CD14-positive monocyte (primary cell): Measurements from ENCODE around the gene HAO2. TPM values are rescaled to one million over a fixed set of nuclear protein-coding genes. Genes with fewer than 3 reads are reported as not detected.

Source experiments
- DNase-seq, 3 donors: peaks; one replicate each; pipeline ENCODE4 v3.0.0-alpha.2; 2011 to 2022
- H2AFZ ChIP-seq: 2 replicates; pipeline ENCODE4 v1.6.0; 2012; ENCODE audit warnings: mild to moderate bottlenecking, low read depth, low read length, inconsistent platforms; ENCODE audit not compliant: insufficient read depth, poor library complexity, severe bottlenecking
- H3K27ac ChIP-seq, 2 donors: 1 replicate in 1 of 2; 2 replicates in 1 of 2; pipeline ENCODE4 v1.5.1; 2012 to 2013; ENCODE audit warnings: low read length in 2 of 2, control low read depth in 1 of 2, inconsistent platforms in 1 of 2, low read depth in 1 of 2, mild to moderate bottlenecking in 1 of 2
- H3K27me3 ChIP-seq, 2 donors: one replicate each; pipeline versions ENCODE4 v1.6.0 to v1.6.1; 2011 to 2013; ENCODE audit warnings: low read length in 2 of 2; ENCODE audit not compliant: control insufficient read depth in 2 of 2, insufficient read depth in 2 of 2
- H3K36me3 ChIP-seq, 2 donors: replicated peaks in 1 of 2; 1 replicate in 1 of 2; 2 replicates in 1 of 2; pipeline versions ENCODE4 v1.5.1 to v1.6.1; 2012 to 2013; ENCODE audit warnings: low read length in 2 of 2, control low read depth in 1 of 2, inconsistent platforms in 1 of 2, mild to moderate bottlenecking in 1 of 2; ENCODE audit not compliant: insufficient read depth in 2 of 2, control insufficient read depth in 1 of 2
- H3K4me1 ChIP-seq, 2 donors: 1 replicate in 1 of 2; 2 replicates in 1 of 2; pipeline versions ENCODE4 v1.5.1 to v1.6.1; 2012 to 2013; ENCODE audit warnings: low read length in 2 of 2, control low read depth in 1 of 2, inconsistent platforms in 1 of 2, mild to moderate bottlenecking in 1 of 2, moderate library complexity in 1 of 2; ENCODE audit not compliant: insufficient read depth in 2 of 2, control insufficient read depth in 1 of 2
- H3K4me2 ChIP-seq: replicated peaks from 2 replicates; pipeline ENCODE3; 2012; ENCODE audit warnings: low read length, moderate library complexity, mild to moderate bottlenecking; ENCODE audit not compliant: poor library complexity, severe bottlenecking; ENCODE audit errors: extremely low read depth
- H3K4me3 ChIP-seq, 3 experiments: fragments of 200-600 bp in 1 of 3; sonication (generic) in 1 of 3; replicated peaks in 1 of 3; 1 replicate in 2 of 3; 2 replicates in 1 of 3; pipeline ENCODE4 v1.5.1; 2011 to 2013; ENCODE audit warnings: low read length in 3 of 3, mild to moderate bottlenecking in 3 of 3, control low read depth in 2 of 3, low read depth in 2 of 3, inconsistent platforms in 1 of 3, moderate library complexity in 1 of 3
- H3K79me2 ChIP-seq: 2 replicates; pipeline ENCODE4 v1.6.0; 2012; ENCODE audit warnings: mild to moderate bottlenecking, control low read depth, inconsistent platforms, low read length, moderate library complexity; ENCODE audit not compliant: insufficient read depth
- H3K9ac ChIP-seq: 2 replicates; pipeline ENCODE4 v1.6.0; 2017; ENCODE audit warnings: low read length, mild to moderate bottlenecking; ENCODE audit not compliant: insufficient read depth, poor library complexity, severe bottlenecking
- H3K9me3 ChIP-seq, 2 donors: replicated peaks in 1 of 2; 1 replicate in 1 of 2; 2 replicates in 1 of 2; pipeline versions ENCODE4 v1.5.1 to v1.6.1; 2012 to 2013; ENCODE audit warnings: low read length in 2 of 2, control low read depth in 1 of 2; ENCODE audit not compliant: control insufficient read depth in 1 of 2, insufficient read depth in 1 of 2
- H4K20me1 ChIP-seq: 2 replicates; pipeline ENCODE4 v1.6.0; 2012; ENCODE audit warnings: mild to moderate bottlenecking, low read length, control low read depth, moderate library complexity; ENCODE audit not compliant: insufficient read depth
- H3K27ac Mint-ChIP-seq, 7 donors: one replicate each; pipeline ENCODE4 v1.8.0; 2020; ENCODE audit warnings: mild to moderate bottlenecking in 7 of 7, mixed read lengths in 7 of 7, moderate library complexity in 6 of 7, inconsistent platforms in 2 of 7
- H3K27me3 Mint-ChIP-seq, 3 donors: one replicate each; pipeline ENCODE4 v1.8.0; 2021 to 2022; ENCODE audit warnings: low read depth in 3 of 3, mild to moderate bottlenecking in 3 of 3, mixed read lengths in 3 of 3, moderate library complexity in 3 of 3, inconsistent platforms in 1 of 3
- H3K36me3 Mint-ChIP-seq, 2 donors: one replicate each; pipeline ENCODE4 v1.8.0; 2020; ENCODE audit warnings: mixed read lengths in 2 of 2, inconsistent platforms in 1 of 2, mild to moderate bottlenecking in 1 of 2
- H3K4me1 Mint-ChIP-seq: one replicate; pipeline ENCODE4 v1.8.0; 2020; ENCODE audit warnings: mild to moderate bottlenecking, mixed read lengths
- H3K4me3 Mint-ChIP-seq, 2 donors: one replicate each; pipeline ENCODE4 v1.8.0; 2020; ENCODE audit warnings: mild to moderate bottlenecking in 2 of 2, mixed read lengths in 2 of 2, moderate library complexity in 1 of 2
- H3K9me3 Mint-ChIP-seq, 7 donors: one replicate each; pipeline ENCODE4 v1.8.0; 2020 to 2022; ENCODE audit warnings: mixed read lengths in 7 of 7, mild to moderate bottlenecking in 6 of 7, moderate library complexity in 6 of 7, inconsistent platforms in 2 of 7
- WGBS: methylation state at CpG from one replicate; pipeline ENCODE4 v1.1.5; 2013; ENCODE audit warnings: missing lambda C conversion rate; ENCODE audit not compliant: insufficient coverage; 5-methylcytosine and 5-hydroxymethylcytosine counted together
- intact Hi-C, 2 donors: fragments of 100-400 bp; cut with micrococcal nuclease; formaldehyde crosslinking; loops; one replicate each; pipeline versions ENCODE4 v1.15.0 to v1.15.1; 2023
- polyA plus RNA-seq, 3 donors: library from polyadenylated mRNA; depleted of rRNA in 1 of 3; unstranded in 2 of 3; stranded (reverse) in 1 of 3; fragments of 300-500 nt in 2 of 3; fragments of >200 nt in 1 of 3; fragmentation: Illumina TruSeq in 2 of 3; gene quantifications; 1 replicate in 2 of 3; 2 replicates in 1 of 3; pipeline ENCODE4 v1.2.3, GENCODE V29; 2012 to 2021
- TF ChIP-seq, protein P1 (sequence below): fragments of 200-600 bp; IDR thresholded peaks from one replicate; pipeline ENCODE4 v1.8.0; 2022; ENCODE audit warnings: antibody characterized with exemption, mild to moderate bottlenecking

The HAO2 gene
- polyA plus RNA-seq, 3 donors = not detected

- no peak overlapping the region for H2AFZ ChIP-seq
- TF ChIP-seq, protein P1, sequence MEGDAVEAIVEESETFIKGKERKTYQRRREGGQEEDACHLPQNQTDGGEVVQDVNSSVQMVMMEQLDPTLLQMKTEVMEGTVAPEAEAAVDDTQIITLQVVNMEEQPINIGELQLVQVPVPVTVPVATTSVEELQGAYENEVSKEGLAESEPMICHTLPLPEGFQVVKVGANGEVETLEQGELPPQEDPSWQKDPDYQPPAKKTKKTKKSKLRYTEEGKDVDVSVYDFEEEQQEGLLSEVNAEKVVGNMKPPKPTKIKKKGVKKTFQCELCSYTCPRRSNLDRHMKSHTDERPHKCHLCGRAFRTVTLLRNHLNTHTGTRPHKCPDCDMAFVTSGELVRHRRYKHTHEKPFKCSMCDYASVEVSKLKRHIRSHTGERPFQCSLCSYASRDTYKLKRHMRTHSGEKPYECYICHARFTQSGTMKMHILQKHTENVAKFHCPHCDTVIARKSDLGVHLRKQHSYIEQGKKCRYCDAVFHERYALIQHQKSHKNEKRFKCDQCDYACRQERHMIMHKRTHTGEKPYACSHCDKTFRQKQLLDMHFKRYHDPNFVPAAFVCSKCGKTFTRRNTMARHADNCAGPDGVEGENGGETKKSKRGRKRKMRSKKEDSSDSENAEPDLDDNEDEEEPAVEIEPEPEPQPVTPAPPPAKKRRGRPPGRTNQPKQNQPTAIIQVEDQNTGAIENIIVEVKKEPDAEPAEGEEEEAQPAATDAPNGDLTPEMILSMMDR = no peak
- Mint-ChIP-seq H3K4me3 (no peak overlapping the region), H3K36me3 (no peaks in the 10 kb centered on the region), H3K27ac (no peak overlapping the region), H3K9me3 (peaks cover 0 to 4% (median 0%) of the 10 kb centered on the region in 7 donors), H3K4me1 (no peaks in the 10 kb centered on the region), H3K27me3 (peaks cover 0 to 8% (median 4%) of the 10 kb centered on the region in 3 donors)
- no peak for DNase-seq
- WGBS = no CpG with 5 or more reads among the region's 4 CpGs
- H3K36me3 ChIP-seq = no peaks in the 10 kb centered on the region
- no peaks in the 10 kb centered on the region for H3K4me1 ChIP-seq
- intact Hi-C loops = no loop called here
- no peaks in the 10 kb centered on the region for H4K20me1 ChIP-seq
- no peaks in the 10 kb centered on the region for H3K27me3 ChIP-seq
- H3K4me2 ChIP-seq = no peak overlapping the region
- H3K79me2 ChIP-seq = no peaks in the 10 kb centered on the region
- H3K4me3 ChIP-seq = no peak overlapping the region
- no peaks in the 10 kb centered on the region for H3K9me3 ChIP-seq
- no peak overlapping the region for H3K9ac ChIP-seq
- no peak overlapping the region for H3K27ac ChIP-seq
Measured at GRCh38 chr1:119374208-119374874, 5.8 kb downstream of the HAO2 start.

DNA sequence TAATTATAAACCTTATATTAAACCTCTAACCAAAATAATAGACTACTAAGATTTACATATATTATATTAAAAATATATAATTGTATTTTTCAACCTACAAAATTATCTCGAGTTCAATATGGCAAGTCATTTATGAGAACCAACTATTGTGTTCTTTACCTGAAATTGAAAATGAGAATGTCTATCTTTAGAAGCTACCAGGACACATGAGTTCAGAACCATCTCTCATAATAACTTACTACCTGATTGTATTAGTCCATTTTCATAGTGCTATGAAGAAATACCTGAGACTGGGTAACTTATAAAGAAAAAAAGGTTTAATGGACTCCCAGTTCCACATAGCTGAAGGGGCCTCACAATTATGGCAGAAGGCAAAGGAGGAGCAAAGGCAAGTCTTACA, 6.8 kb downstream of the HAO2 start:
- DNase-seq = no peak
- Histone ChIP-seq H4K20me1 (no peaks in the 10 kb centered on the region), H3K9me3 (no peaks in the 10 kb centered on the region), H3K4me2 (no peak overlapping the region), H3K27ac (no peak overlapping the region), H3K9ac (no peak overlapping the region), H2AFZ (no peak overlapping the region), H3K4me3 (no peak overlapping the region), H3K36me3 (no peaks in the 10 kb centered on the region), H3K4me1 (no peaks in the 10 kb centered on the region), H3K79me2 (no peaks in the 10 kb centered on the region), H3K27me3 (no peaks in the 10 kb centered on the region)
- Mint-ChIP-seq H3K9me3 (peaks cover 0 to 4% (median under 1%) of the 10 kb centered on the region in 7 donors), H3K36me3 (no peaks in the 10 kb centered on the region), H3K4me3 (no peak overlapping the region), H3K27ac (no peak overlapping the region), H3K27me3 (peaks cover 0 to 8% (median 4%) of the 10 kb centered on the region in 3 donors), H3K4me1 (no peaks in the 10 kb centered on the region)
- intact Hi-C loops = no loop called here
- TF ChIP-seq, protein P1 = no peak
- no CpG with 5 or more reads among the region's 1 CpG for WGBS
